ENCODE measurements around the gene CALCOCO2. TPM values are rescaled to one million over a fixed set of nuclear protein-coding genes. Genes with fewer than 3 reads are reported as not detected.
A peak's percentile ranks its signal among the peaks of the same experiment; 100 is the strongest.

CALCOCO2 gene
- total and polyA plus RNA-seq, 10 of the 15 experiments (the other 5 are each of a cell fraction or from before 2014, with no cell fraction given): 20.2 to 138 (median 53.1) TPM

DNA sequence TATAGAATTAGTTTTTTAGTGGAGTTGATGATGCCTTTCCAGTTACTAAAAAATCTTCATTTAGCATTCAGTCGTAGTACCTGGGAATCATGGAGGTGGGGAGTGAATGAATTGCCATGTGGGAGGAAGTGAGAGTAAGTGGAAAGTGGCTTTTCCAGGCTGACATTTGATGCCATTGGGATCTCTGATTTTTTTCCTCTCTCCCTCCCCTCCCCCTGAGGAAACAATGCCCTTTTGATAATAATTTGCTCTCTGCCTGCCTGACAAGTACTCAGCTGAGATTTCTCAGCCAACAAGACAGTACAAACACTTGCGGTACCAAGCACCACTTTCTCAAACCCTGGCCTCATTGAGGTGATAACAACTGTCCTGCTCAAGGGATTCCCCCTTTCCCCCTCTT lies 79.5 kb downstream of the CALCOCO2 start (continued):
- TF ChIP-seq, protein P1, sequence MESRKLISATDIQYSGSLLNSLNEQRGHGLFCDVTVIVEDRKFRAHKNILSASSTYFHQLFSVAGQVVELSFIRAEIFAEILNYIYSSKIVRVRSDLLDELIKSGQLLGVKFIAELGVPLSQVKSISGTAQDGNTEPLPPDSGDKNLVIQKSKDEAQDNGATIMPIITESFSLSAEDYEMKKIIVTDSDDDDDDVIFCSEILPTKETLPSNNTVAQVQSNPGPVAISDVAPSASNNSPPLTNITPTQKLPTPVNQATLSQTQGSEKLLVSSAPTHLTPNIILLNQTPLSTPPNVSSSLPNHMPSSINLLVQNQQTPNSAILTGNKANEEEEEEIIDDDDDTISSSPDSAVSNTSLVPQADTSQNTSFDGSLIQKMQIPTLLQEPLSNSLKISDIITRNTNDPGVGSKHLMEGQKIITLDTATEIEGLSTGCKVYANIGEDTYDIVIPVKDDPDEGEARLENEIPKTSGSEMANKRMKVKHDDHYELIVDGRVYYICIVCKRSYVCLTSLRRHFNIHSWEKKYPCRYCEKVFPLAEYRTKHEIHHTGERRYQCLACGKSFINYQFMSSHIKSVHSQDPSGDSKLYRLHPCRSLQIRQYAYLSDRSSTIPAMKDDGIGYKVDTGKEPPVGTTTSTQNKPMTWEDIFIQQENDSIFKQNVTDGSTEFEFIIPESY (IDR thresholded peaks at IDR 0.05): no peak
- no peak for TF ChIP-seq RFX5 (IDR thresholded peaks at IDR 0.05; ENCODE audit: low read depth, low read length)
- no peak for TF ChIP-seq LARP7 (IDR thresholded peaks at IDR 0.05)
- no peak for TF ChIP-seq EP300 (IDR thresholded peaks at IDR 0.05; ENCODE audit: borderline replicate concordance in 1 of 2, control insufficient read depth in 1 of 2, low read depth in 2 of 2, low read length in 2 of 2)
- TF ChIP-seq IRF5 (IDR thresholded peaks at IDR 0.05; ENCODE audit: borderline replicate concordance): no peak
- TF ChIP-seq, protein P2, sequence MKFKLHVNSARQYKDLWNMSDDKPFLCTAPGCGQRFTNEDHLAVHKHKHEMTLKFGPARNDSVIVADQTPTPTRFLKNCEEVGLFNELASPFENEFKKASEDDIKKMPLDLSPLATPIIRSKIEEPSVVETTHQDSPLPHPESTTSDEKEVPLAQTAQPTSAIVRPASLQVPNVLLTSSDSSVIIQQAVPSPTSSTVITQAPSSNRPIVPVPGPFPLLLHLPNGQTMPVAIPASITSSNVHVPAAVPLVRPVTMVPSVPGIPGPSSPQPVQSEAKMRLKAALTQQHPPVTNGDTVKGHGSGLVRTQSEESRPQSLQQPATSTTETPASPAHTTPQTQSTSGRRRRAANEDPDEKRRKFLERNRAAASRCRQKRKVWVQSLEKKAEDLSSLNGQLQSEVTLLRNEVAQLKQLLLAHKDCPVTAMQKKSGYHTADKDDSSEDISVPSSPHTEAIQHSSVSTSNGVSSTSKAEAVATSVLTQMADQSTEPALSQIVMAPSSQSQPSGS (IDR thresholded peaks at IDR 0.05; ENCODE audit: low read length): peak; percentile 10; the same call in 1 of the 2 replicates
- no peak for TF ChIP-seq NR2C2 (IDR thresholded peaks at IDR 0.05; ENCODE audit: borderline replicate concordance, control insufficient read depth, insufficient read length, low read depth)
- TF ChIP-seq, protein P3, sequence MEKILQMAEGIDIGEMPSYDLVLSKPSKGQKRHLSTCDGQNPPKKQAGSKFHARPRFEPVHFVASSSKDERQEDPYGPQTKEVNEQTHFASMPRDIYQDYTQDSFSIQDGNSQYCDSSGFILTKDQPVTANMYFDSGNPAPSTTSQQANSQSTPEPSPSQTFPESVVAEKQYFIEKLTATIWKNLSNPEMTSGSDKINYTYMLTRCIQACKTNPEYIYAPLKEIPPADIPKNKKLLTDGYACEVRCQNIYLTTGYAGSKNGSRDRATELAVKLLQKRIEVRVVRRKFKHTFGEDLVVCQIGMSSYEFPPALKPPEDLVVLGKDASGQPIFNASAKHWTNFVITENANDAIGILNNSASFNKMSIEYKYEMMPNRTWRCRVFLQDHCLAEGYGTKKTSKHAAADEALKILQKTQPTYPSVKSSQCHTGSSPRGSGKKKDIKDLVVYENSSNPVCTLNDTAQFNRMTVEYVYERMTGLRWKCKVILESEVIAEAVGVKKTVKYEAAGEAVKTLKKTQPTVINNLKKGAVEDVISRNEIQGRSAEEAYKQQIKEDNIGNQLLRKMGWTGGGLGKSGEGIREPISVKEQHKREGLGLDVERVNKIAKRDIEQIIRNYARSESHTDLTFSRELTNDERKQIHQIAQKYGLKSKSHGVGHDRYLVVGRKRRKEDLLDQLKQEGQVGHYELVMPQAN (conservative IDR thresholded peaks at IDR 0.05): 0 out of 2 replicates have a peak, but pooled peaks have one; percentile 23
- TF ChIP-seq POU2F2 (IDR thresholded peaks at IDR 0.05; ENCODE audit: borderline replicate concordance, low read depth, low read length): no peak
